Measurements from ENCODE around the gene SMIM20.

SMIM20 gene

GRCh38 chr4:25913056-25913850, 767 bp upstream of the SMIM20 start:
- TF ChIP-seq REST (IDR thresholded peaks at IDR 0.05; ENCODE audit: insufficient read depth in 1 of 2, low read depth in 2 of 2, low read length in 2 of 2) (no peak), SIN3A (IDR thresholded peaks at IDR 0.05; ENCODE audit: borderline replicate concordance, insufficient read depth, low read length) (no peak), POLR2AphosphoS5 (IDR thresholded peaks at IDR 0.05; ENCODE audit: low read depth, low read length) (no peak)

- TF ChIP-seq POLR2AphosphoS5 (IDR thresholded peaks at IDR 0.05; ENCODE audit: low read depth, low read length) (no peak), REST (IDR thresholded peaks at IDR 0.05; ENCODE audit: insufficient read depth in 1 of 2, low read depth in 2 of 2, low read length in 2 of 2) (no peak), TAF1 (IDR thresholded peaks at IDR 0.05; ENCODE audit: borderline replicate concordance, insufficient read depth, low read length) (no peak), FOXP2 (optimal IDR thresholded peaks at IDR 0.05; ENCODE audit: borderline replicate concordance, extremely low read depth, extremely low read length, insufficient read depth) (no peak), SIN3A (IDR thresholded peaks at IDR 0.05; ENCODE audit: borderline replicate concordance, insufficient read depth, low read length) (no peak)
Observed at GRCh38 chr4:25914670-25915352, 791 bp downstream of the SMIM20 start.

DNA sequence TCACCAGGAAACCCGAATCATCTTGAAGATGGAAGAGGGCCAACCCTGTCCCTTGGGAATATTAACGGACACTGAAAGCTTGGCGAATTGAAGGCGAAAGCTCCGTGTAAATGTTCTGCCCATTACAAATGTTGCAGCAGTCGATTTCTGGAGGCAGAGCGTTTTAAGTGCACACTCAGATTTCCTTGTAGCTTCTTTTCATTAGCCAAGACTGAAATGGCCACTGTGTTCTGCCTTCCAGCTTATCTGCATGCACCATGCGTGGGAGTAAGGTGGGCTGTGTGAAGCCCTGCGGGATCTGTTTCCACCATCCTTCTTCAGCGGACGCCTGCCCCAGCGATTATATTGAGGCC, 1.3 kb downstream of the SMIM20 start:
- no peak for TF ChIP-seq TAF1 (IDR thresholded peaks at IDR 0.05; ENCODE audit: borderline replicate concordance, insufficient read depth, low read length)
- TF ChIP-seq REST (IDR thresholded peaks at IDR 0.05; ENCODE audit: insufficient read depth in 1 of 2, low read depth in 2 of 2, low read length in 2 of 2) = no peak
- no peak for TF ChIP-seq SIN3A (IDR thresholded peaks at IDR 0.05; ENCODE audit: borderline replicate concordance, insufficient read depth, low read length)
- TF ChIP-seq POLR2AphosphoS5 (IDR thresholded peaks at IDR 0.05; ENCODE audit: low read depth, low read length) = no peak

- TF ChIP-seq SIN3A (IDR thresholded peaks at IDR 0.05; ENCODE audit: borderline replicate concordance, insufficient read depth, low read length) (no peak), TAF1 (IDR thresholded peaks at IDR 0.05; ENCODE audit: borderline replicate concordance, insufficient read depth, low read length) (no peak), POLR2AphosphoS5 (IDR thresholded peaks at IDR 0.05; ENCODE audit: low read depth, low read length) (no peak), REST (IDR thresholded peaks at IDR 0.05; ENCODE audit: insufficient read depth in 1 of 2, low read depth in 2 of 2, low read length in 2 of 2) (no peak), FOXP2 (optimal IDR thresholded peaks at IDR 0.05; ENCODE audit: borderline replicate concordance, extremely low read depth, extremely low read length, insufficient read depth) (no peak)
Observed at GRCh38 chr4:25916870-25917269, 2.9 kb downstream of the SMIM20 start.
